GM18519 (cell line): ENCODE results near the gene TXNDC12.
"Not testable (repeated sequence)": the region's sequence is repeated elsewhere in the genome, so short reads cannot be mapped to it uniquely, and the experiment has no call there.

Source experiments
- ATAC-seq: cut with Tn5 transposase; IDR thresholded peaks from one replicate; pipeline ENCODE4 v1.9.1; 2021; ENCODE audit warnings: mild to moderate bottlenecking, moderate library complexity; ENCODE audit not compliant: unreplicated experiment, low FRiP score

TXNDC12 gene

DNA sequence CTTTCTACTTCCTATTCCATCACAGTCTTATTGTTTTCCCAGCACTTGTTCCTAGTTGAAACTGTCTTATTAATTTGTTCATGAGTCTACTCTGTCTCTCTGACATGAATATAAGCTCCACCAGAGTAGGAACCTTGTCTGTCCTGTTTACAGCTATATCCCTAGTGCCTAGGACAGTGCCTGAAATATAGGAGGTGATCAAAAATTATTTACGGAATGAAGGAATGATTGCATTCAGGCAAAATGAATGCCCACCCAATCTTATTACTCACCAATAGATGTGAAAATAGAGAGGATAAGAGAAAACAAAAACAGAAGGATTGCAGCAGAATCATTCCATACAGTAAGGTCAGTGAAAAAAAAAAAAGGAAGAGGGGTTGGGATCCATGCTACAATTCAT, 1.1 kb downstream of the TXNDC12 start:
- no peak for ATAC-seq

DNA sequence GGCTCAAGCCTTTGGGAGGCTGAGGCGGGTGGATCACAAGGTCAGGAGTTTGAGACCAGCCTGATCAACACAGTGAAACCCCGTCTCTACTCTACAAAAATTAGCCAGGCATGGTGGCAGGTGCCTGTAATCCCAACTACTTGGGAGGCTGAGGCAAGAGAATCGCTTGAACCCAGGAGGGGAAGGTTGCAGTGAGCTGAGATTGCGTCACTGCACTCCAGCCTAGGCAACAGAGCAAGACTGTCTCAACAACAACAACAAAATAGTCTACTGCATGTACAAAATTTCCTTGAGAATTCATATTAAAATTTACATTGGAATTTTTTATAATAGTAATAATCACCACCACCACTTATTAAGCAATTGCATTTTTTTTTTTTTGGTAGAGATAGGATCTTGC, 5.7 kb downstream of the TXNDC12 start:
- ATAC-seq: not testable (repeated sequence)

DNA sequence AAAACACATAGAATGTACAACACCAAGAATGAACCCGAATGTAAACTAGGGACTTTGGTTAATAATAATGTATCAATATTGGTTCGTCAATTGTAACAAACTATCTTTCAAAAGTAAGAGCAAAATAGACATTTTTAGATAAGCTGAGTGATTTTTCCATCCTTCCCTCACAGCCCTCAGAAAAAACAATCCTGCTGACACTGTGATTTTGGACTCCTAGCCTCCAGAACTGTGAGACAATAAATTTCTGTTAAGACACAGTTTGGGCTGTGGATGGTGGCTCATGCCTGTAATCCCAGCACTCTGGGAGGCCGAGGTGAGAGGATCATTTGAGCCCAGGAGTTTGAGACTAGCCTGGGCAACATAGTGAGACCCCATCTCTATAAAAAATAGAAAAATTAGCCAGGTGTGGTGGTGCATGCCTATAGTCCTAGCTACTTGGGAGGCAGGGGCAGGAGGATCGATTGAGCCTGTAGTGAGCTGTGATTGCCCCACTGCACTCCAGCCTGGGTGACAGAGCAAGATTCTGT, 9.3 kb downstream of the TXNDC12 start:
- not testable (repeated sequence) for ATAC-seq

DNA sequence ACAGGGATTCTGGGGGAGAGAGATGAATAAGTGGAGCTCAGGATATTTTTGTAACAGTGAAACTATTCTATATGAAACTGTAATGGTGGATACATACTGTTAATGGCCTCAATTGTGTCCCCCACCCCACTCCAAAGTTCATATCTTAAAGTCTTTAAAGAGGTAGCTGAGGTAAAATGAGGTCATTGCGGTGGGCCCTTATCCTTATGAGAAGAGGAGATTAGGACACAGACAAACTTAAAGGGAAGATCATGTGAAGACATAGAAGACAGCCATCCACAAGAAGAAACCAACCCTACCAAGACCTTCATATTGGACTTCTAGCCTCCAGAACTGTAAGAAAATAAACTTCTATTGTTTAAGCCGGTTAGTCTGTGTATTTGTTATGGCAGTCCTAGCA, 9.8 kb downstream of the TXNDC12 start:
- ATAC-seq: no peak

DNA sequence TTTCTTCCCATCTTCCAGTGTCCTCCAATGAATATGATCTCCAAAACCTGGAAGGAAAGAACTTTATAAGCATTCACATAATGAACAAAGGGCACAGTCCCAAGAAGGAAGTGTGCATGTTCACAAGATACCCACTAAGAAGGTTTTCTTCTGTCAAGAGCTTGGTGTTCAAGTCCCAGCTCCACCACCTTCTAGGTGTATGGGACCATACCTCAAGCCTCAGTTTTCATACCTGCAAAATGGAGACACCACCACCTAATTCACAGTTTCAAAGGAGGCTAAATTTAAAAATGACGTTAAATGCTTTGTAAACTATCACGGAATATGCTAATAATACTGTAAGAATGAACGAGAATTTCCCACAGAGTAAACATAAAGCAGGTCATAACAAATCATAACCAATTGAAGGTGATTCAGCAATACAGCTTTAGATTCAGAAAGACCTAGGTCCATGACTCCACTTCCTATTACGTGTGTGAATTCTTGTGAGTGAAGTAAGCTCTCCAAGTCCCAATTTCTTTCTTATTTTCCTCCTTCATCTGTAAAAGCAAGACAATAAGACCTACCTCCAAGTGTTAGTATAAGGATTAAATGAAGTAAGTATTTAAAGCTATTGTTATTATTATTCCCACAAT, 13.3 kb downstream of the TXNDC12 start:
- no peak for ATAC-seq

DNA sequence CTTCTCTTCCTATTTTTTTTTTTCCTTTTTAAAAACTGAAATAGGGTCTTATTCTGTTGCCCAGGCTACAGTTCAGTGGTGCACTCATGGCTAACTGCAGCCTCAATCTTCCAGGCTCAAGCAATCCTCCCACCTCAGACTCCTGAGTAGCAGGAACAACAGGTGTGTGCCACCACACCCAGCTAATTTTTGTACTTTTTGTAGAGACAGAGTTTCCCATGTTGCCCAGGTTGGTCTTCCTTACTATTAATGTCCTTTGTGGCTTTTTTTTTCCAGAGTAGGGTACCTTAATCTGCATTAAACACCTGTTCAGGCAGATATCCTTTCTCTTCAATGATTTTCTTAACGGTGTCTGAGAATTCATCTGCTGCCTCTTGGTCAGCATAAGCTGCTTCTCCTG, 17.1 kb downstream of the TXNDC12 start:
- no peak for ATAC-seq

DNA sequence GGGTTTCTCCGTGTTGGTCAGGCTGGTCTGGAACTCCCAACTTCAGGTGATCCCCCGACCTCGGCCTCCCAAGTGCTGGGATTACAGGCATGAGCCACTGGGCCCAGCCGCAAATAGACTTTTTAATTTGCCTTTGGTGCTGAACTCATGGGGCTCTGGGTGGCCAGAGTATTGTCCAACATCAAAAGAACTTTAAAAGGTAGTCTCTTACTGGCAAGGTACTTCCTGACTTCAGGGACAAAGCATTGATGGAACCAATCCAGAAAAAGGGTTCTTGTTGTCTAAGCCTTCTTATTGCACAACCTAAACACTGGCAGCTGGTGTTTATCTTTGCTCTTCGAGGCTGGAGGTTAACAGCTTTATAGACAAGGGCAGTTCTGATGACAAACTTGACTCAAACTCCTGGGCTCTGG, 17.6 kb downstream of the TXNDC12 start:
- ATAC-seq: no peak

DNA sequence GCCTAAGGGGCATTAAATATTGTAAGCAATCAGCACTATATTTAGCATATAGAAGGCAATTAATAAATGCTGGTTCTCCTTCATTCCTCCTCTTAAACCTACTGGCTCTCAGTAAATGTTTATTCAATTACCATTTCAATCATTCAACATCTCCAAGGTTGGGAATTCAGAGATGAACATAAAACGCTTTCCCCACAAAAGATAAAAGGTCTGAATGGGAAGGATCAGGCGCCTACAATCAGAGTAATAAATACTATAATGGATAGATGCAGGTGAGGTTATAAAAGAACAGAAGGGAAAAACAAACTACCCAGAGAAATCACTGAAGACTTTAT, 21.0 kb downstream of the TXNDC12 start:
- no peak for ATAC-seq

DNA sequence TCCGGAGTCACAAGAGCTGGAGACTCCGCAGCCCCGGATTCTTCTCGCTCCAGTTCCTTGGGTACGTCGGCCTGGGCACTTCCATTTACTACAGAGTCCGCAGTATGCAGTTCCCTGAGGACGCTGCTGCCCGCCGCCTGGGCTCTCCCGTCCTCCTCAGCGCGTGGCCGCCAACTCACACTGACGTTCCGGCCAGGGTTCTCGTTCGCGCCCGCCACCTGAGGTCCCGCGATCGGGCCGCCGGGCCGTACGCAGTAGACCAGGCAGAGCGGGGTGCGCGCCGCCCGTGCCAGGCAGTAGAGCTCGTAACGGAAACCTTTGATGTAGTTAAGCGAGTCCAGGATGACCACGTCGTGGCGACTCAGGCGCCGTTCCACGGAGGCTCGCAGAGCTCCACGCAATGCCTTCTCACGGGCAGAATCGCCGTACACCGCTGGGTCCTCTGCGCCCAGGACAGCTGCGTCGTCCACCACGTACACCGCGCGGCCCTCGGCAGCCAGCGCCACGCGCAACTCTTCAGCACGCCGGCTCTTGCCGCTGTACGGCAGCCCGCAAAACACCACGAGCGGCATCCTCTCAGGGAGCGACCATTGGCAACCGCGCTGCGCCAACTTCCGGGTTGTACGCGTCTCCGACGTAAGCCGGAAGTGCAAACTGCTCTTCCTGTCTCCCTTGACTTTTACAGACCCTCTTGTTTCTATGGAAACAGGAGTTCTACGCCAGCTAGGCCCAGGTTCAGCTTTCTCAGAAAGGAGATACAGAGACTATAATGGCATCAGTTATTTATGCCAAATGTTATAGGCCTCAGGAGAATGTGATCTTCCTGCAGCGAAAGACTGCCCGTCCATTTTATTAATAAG, 21.6 kb downstream of the TXNDC12 start, which contains the start of gene KTI12:
Gene KTI12, minus strand, starts transcription at position 621 of the 860 bp plus-strand sequence. Its CDS starts 49 bp downstream, at position 572.
- ATAC-seq: peak; percentile 85

DNA sequence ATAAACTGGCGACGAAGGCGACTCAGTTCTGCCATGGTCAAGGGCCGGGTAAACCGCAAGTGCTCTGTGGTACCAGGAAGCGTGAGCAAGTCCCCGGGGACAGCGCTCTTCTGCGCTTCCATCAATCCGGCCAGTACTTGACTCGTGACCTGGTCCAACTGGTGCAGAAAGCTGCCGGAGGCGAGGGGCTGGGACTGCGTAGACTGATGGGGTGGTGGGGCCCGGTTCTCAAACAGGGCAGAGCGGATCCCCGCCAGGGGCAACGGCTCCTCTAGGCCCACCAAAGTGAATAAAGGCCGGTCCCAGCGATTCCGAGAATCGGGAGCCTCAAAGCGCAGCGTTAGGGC, 22.2 kb downstream of the TXNDC12 start:
- no peak for ATAC-seq

DNA sequence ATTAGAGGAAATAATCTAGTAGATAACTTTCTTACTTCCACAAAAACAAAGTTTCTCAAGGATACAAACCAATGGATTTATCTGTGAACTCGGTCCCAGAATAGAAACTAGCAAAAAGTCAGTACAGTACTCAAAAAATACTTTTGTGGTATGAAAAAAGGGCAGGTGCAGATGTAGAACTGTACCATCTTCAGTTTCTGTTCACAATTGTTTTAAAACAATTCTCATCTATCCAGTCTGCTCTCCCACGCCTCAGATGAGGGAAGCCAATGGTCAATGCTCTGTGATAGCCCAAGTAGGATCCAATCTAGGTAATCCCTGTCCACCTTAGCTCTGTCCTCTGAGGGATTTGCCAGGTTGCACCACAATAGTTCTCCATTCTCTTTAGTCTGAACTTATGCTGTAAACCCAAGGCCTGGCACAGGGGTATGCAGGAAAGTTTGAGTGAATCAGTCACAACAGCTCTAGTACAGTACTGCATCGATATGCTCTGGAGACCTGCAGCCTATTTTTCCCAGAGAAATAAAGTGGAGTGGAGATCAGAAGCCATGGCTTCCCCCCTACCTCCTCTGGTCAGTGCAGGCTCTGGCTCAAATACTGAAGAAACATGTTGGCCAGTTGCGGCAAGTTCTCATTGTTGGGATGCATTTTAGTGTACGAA, 22.7 kb downstream of the TXNDC12 start:
- no peak for ATAC-seq

DNA sequence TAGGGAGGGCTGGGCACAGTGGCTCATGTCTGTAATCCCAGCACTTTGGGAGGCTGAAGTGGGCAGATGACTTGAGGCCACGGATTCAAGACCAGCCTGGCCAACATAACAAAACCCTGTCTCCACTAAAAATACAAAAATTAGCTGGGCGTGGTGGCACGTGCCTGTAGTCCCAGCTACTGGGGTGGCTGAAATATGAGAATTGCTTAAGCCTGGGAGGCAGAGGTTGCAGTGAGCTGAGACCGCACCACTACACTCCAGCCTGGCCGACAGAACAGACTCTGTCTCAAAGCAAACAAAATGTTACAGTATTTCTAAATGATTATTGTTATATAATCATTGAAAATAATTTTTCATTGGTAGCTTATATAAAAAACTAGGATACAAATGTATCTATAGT, 26.2 kb downstream of the TXNDC12 start:
- ATAC-seq: not testable (repeated sequence)

DNA sequence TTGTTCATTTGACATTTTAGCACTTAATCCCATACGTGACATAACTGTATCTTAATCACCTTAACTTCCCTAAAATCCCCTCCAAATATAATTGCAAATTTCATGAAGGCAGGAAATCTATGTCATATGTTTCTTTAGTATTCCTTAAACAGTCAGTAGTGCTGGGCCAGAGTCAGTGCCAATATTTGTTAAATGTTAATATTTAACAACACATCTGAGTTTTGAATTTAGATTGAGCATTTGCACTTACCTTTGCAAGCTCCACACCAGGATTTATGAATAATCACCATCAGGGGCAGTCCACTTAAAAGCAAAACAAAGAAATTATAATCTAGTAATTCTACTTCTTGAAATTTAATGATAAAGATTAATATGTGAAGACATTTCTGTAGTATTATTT, 26.7 kb downstream of the TXNDC12 start:
- ATAC-seq: no peak

DNA sequence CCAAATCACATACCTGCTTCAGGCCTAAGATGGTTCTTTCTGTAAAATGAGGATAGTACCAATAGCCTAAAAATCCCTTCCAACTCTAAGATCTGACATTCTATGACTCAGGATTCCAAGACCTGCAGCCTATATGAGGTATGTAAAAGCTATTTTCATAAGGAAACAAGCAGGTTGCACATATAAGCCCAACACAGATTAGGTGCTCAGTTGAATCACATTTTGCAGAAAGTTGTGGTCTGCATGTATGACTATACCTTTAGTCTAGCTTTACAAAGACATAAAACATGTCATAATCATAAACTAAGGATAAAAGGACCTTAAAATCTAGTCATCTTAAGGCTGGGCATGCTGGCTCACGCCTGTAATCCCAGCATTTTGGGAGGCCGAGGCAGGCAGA, 28.7 kb downstream of the TXNDC12 start:
- ATAC-seq: no peak

DNA sequence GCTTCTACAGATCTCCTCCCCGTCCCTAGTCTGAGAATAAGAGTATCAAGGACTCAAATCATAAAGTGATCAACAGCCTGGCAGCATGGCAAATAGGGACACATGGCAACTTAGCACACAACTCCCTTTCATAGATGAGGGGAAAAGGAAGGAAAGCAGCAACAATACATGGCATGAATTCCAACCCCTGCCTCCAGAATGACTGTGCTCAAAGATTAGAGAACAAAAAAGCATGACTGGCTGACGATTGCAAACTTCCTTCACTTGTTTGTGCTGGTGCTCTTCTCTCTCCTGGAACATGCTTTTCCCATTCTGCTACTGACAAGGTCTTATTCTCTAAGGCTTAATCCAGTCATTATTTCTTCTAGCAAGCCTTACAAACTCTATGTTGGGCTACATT, 32.9 kb downstream of the TXNDC12 start:
- no peak for ATAC-seq

DNA sequence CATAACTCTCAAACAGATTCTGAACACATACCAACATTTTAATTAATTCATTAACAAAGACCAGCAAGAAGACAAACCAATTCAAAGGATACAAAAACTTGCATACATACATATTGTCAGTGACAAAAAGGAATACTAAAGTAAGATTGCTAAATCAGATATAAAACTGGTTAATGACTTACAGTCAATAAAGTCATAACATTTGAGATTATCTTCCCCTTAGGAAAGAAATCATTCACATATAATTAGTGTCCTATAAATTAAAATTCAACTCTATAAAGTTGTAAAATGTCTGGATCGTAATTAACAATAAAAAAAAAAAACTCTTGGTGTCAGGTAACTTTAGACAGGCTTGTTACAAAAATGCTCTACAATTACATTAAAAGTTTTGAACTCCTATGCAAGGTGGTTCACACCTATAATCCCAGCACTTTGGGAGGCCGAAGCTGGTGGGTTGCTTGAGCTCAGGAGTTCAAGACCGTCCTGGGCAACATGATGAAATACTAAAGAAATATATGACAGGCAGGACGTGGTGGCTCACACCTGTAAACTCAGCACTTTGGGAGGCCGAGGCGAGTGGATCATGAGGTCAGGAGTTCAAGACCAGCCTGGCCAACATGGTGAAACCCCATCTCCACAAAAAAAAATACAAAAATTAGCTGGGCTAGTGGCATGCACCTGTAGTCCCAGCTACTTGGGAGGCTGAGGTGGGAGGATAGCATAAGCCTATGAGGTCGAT, 46.8 kb downstream of the TXNDC12 start:
- ATAC-seq: no peak

DNA sequence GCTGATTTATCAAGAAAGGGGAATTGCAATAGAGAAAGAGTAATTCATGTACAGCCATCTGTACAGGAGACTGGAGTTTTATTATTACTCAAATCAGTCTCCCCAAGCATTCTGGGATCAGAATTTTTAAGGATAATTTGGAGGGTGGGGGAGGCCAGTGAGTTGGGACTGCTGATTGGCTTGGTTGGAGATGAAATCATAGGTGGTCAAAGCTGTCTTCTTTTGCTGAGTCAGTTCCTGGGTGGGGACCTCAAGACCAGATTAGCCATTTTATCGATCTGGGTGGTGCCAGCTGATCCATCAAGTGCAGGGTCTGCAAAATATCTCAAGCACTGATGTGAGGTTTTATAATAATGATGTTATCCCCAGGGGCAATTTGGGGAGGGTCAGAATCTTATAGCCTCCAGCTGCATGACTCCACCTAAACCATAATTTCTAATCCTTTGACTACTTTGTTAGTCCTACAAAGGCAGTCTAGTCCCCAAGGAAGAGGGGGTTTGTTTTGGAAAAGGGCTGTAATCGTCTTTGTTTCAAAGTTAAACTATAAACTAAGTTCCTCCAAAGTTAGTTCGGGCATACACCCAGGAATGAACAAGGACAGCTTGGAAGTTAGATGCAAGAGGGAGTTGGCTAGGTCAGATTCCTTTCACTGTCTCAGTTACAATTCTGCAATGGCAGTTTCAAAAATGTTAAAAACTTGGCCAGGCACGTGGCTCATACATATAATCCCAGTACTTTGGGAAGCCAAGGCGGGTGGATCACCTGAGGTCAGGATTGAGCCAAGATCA, 47.6 kb downstream of the TXNDC12 start:
- ATAC-seq: no peak

DNA sequence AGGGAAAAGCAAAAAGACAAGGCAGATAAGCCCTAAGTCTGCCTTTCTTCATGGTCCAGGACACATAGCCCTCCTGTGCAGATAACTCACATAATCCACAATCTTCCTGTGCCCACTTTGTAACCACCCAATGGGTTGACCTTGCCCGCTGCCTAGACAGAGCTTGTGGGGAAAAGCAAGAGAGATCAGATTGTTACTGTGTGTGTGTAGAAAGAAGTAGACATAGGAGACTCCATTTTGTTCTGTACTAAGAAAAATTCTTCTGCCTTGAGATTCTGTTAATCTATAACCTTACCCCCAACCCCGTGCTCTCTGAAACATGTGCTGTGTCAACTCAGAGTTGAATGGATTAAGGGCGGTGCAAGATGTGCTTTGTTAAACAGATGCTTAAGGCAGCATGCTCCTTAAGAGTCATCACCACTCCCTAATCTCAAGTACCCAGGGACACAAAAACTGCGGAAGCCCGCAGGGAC, 48.9 kb downstream of the TXNDC12 start:
- not testable (repeated sequence) for ATAC-seq

DNA sequence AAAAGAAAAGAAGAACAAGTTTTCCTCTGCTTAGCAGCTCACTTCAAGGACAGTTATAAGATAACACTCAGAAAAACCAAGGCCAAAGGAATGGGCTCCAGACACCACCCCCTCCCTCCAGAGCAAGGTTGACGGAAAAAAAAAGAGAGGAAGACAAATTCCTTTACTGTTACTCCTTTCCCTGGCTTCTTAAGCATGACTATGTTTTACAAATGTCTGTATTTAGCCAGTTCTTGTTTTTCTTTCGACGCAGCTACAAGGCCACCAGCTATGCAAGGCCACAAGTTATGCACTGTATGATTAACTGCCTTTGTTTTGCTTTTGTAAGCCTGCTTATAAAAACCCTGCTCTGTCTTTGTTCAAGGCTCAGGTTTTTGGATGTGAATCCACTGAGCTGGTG, 49.4 kb downstream of the TXNDC12 start:
- not testable (repeated sequence) for ATAC-seq

DNA sequence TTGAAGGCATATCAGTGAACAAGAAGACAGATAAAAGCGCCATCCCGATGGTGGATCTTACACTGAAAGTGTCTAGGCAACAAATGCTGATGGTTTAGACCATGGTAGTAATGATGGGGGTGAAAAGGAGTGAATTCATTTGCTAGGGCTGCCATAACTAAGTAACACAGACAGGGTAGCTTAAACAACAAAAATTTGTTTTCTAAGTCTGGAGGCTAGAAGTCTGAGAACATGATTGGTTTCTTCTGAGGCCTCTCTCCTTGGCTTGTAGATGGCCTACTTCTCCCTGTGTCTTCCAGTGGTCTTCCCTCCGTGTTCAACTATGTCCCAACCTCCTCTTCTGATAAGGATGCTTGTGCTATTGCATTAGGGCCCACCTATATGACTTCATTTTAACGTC, 51.1 kb downstream of the TXNDC12 start:
- ATAC-seq: no peak
